Measurements from ENCODE around the gene EIF4G2.

EIF4G2 gene

GRCh38 chr11:10784232-10785145 is 24.2 kb downstream of the EIF4G2 start:
- H3K4me3 ChIP-seq (ENCODE audit: low read depth, low read length) = no peak overlapping the region
- no peak for TF ChIP-seq CTCF (conservative IDR thresholded peaks at IDR 0.05; ENCODE audit: low read depth, low read length)
- DNase-seq (ENCODE audit: low read depth) = peak; percentile 24

- no peak overlapping the region for H3K4me3 ChIP-seq (ENCODE audit: low read depth, low read length)
- no peak for TF ChIP-seq CTCF (conservative IDR thresholded peaks at IDR 0.05; ENCODE audit: low read depth, low read length)
- no peak for DNase-seq (ENCODE audit: low read depth)
Observed at GRCh38 chr11:10780040-10780439, 28.7 kb downstream of the EIF4G2 start.

GRCh38 chr11:10779086-10779485 is 29.6 kb downstream of the EIF4G2 start:
- no peak for DNase-seq (ENCODE audit: low read depth)
- no peak for TF ChIP-seq CTCF (conservative IDR thresholded peaks at IDR 0.05; ENCODE audit: low read depth, low read length)
- no peak overlapping the region for H3K4me3 ChIP-seq (ENCODE audit: low read depth, low read length)

GRCh38 chr11:10778217-10778970 is 30.3 kb downstream of the EIF4G2 start:
- no peak overlapping the region for H3K4me3 ChIP-seq (ENCODE audit: low read depth, low read length)
- TF ChIP-seq CTCF (conservative IDR thresholded peaks at IDR 0.05; ENCODE audit: low read depth, low read length) = no peak
- DNase-seq (ENCODE audit: low read depth) = peak; percentile 89

GRCh38 chr11:10777806-10778205 is 30.9 kb downstream of the EIF4G2 start:
- no peak for TF ChIP-seq CTCF (conservative IDR thresholded peaks at IDR 0.05; ENCODE audit: low read depth, low read length)
- DNase-seq (ENCODE audit: low read depth) = no peak
- H3K4me3 ChIP-seq (ENCODE audit: low read depth, low read length) = no peak overlapping the region

GRCh38 chr11:10777393-10777793 is 31.3 kb downstream of the EIF4G2 start:
- no peak for DNase-seq (ENCODE audit: low read depth)
- no peak for TF ChIP-seq CTCF (conservative IDR thresholded peaks at IDR 0.05; ENCODE audit: low read depth, low read length)
- H3K4me3 ChIP-seq (ENCODE audit: low read depth, low read length) = no peak overlapping the region
